DOHH2 (cell line): ENCODE data around the gene CAPN3.

Experiments
- EZH2phosphoT487 ChIP-seq: fragments of 200-600 bp; sonication (generic); IDR thresholded peaks from 2 replicates; pipeline ENCODE4 v1.6.1; 2017; ENCODE audit warnings: borderline replicate concordance, mild to moderate bottlenecking, antibody characterized with exemption, low read length, moderate library complexity, mixed read lengths
- TF ChIP-seq, protein P1 (sequence below): fragments of 200-600 bp; sonication (generic); IDR thresholded peaks from one replicate; pipeline ENCODE4 v1.5.1; 2014; ENCODE audit warnings: antibody characterized with exemption, mild to moderate bottlenecking, low read depth, low read length; ENCODE audit not compliant: poor library complexity, severe bottlenecking

DNA sequence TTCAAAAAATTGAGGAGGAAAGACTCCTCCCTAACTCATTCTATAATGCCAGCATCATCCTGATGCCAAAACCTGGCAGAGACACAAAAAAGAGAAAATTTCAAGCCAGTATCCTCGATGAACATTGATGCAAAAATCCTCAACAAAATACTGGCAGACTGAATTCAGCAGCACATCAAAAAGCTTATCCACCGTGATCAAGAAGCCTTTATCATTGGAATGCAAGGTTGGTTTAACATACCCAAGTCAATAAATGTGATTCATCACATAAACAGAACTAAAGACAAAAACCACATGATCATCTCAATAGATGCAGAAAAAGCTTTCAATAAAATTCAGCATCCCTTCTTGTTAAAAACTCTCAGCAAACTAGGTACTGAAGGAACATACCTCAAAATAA lies 24.2 kb upstream of the CAPN3 start:
- TF ChIP-seq, protein P1, sequence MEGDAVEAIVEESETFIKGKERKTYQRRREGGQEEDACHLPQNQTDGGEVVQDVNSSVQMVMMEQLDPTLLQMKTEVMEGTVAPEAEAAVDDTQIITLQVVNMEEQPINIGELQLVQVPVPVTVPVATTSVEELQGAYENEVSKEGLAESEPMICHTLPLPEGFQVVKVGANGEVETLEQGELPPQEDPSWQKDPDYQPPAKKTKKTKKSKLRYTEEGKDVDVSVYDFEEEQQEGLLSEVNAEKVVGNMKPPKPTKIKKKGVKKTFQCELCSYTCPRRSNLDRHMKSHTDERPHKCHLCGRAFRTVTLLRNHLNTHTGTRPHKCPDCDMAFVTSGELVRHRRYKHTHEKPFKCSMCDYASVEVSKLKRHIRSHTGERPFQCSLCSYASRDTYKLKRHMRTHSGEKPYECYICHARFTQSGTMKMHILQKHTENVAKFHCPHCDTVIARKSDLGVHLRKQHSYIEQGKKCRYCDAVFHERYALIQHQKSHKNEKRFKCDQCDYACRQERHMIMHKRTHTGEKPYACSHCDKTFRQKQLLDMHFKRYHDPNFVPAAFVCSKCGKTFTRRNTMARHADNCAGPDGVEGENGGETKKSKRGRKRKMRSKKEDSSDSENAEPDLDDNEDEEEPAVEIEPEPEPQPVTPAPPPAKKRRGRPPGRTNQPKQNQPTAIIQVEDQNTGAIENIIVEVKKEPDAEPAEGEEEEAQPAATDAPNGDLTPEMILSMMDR, result no peak
- TF ChIP-seq EZH2phosphoT487, result no peak
